Measurements from ENCODE around the gene SV2B.

GRCh38 chr15:91136386-91136923 is 36.4 kb downstream of the SV2B start:
- TF ChIP-seq TAF1 (IDR thresholded peaks at IDR 0.05; ENCODE audit: borderline replicate concordance, insufficient read depth, low read length), result no peak
- TF ChIP-seq, protein P1, sequence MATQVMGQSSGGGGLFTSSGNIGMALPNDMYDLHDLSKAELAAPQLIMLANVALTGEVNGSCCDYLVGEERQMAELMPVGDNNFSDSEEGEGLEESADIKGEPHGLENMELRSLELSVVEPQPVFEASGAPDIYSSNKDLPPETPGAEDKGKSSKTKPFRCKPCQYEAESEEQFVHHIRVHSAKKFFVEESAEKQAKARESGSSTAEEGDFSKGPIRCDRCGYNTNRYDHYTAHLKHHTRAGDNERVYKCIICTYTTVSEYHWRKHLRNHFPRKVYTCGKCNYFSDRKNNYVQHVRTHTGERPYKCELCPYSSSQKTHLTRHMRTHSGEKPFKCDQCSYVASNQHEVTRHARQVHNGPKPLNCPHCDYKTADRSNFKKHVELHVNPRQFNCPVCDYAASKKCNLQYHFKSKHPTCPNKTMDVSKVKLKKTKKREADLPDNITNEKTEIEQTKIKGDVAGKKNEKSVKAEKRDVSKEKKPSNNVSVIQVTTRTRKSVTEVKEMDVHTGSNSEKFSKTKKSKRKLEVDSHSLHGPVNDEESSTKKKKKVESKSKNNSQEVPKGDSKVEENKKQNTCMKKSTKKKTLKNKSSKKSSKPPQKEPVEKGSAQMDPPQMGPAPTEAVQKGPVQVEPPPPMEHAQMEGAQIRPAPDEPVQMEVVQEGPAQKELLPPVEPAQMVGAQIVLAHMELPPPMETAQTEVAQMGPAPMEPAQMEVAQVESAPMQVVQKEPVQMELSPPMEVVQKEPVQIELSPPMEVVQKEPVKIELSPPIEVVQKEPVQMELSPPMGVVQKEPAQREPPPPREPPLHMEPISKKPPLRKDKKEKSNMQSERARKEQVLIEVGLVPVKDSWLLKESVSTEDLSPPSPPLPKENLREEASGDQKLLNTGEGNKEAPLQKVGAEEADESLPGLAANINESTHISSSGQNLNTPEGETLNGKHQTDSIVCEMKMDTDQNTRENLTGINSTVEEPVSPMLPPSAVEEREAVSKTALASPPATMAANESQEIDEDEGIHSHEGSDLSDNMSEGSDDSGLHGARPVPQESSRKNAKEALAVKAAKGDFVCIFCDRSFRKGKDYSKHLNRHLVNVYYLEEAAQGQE (IDR thresholded peaks at IDR 0.05; ENCODE audit: insufficient read depth in 1 of 2, low read depth in 2 of 2, low read length in 2 of 2), result no peak
- TF ChIP-seq SIN3A (IDR thresholded peaks at IDR 0.05; ENCODE audit: borderline replicate concordance, insufficient read depth, low read length), result no peak
- no peak for TF ChIP-seq POLR2AphosphoS5 (IDR thresholded peaks at IDR 0.05; ENCODE audit: low read depth, low read length)
- no peak for TF ChIP-seq FOXP2 (optimal IDR thresholded peaks at IDR 0.05; ENCODE audit: borderline replicate concordance, extremely low read depth, extremely low read length, insufficient read depth)

Data from PFSK-1 (cell line).